EH (cell line): Measurements from ENCODE around the gene DDX39A.

Experiments
- DNase-seq: peaks from one replicate; pipeline ENCODE4 v3.0.0-alpha.2; 2015; ENCODE audit warnings: low read depth

DDX39A gene

GRCh38 chr19:14434543-14435319 is 15.6 kb upstream of the DDX39A start:
- peak; percentile 85 for DNase-seq

GRCh38 chr19:14433554-14434501 is 14.7 kb upstream of the DDX39A start:
- no peak for DNase-seq

GRCh38 chr19:14432791-14433553 is 13.8 kb upstream of the DDX39A start, which contains the start of gene PKN1:
PKN1 (plus strand) TSS chr19:14433306; CDS start chr19:14433522, 216 bp downstream.
- DNase-seq = peak; percentile 56

GRCh38 chr19:14430712-14431111 is 11.6 kb upstream of the DDX39A start:
- DNase-seq = no peak

GRCh38 chr19:14428882-14429416 is 9.8 kb upstream of the DDX39A start:
- no peak for DNase-seq

GRCh38 chr19:14427461-14427860 is 8.3 kb upstream of the DDX39A start:
- DNase-seq = no peak

- peak; percentile 40 for DNase-seq
Measured at GRCh38 chr19:14425696-14426138, 6.6 kb upstream of the DDX39A start.

- DNase-seq = no peak
Measured at GRCh38 chr19:14418856-14419105, 360 bp downstream of the DDX39A start.

- peak; percentile 34 for DNase-seq
Measured at GRCh38 chr19:14416817-14417231, 2.3 kb downstream of the DDX39A start.

- DNase-seq = no peak
Measured at GRCh38 chr19:14414926-14415690, 4.0 kb downstream of the DDX39A start.

GRCh38 chr19:14413693-14414181 is 5.4 kb downstream of the DDX39A start:
- DNase-seq = peak; percentile 70

- no peak for DNase-seq
Measured at GRCh38 chr19:14412996-14413692, 6.0 kb downstream of the DDX39A start.

GRCh38 chr19:14412324-14412995 is 6.7 kb downstream of the DDX39A start:
- DNase-seq = no peak

- DNase-seq = no peak
Measured at GRCh38 chr19:14411938-14412245, 7.2 kb downstream of the DDX39A start.

- DNase-seq = no peak
Measured at GRCh38 chr19:14411161-14411937, 7.8 kb downstream of the DDX39A start.

GRCh38 chr19:14410091-14411051 is 8.8 kb downstream of the DDX39A start:
- DNase-seq = no peak

GRCh38 chr19:14409146-14410023 is 9.8 kb downstream of the DDX39A start:
- no peak for DNase-seq
